PC-9 (cell line): ENCODE results near the gene BIRC5.

Experiments
- EZH2 ChIP-seq: fragments of 200-600 bp; sonication (generic); IDR thresholded peaks from 2 replicates; pipeline ENCODE4 v1.8.0; 2017; ENCODE audit warnings: antibody characterized with exemption, low read depth
- TF ChIP-seq, protein P1 (sequence below): fragments of 200-600 bp; sonication (generic); conservative IDR thresholded peaks from 2 replicates; pipeline ENCODE4 v1.6.1; 2017; ENCODE audit warnings: mixed run types, antibody characterized with exemption, mild to moderate bottlenecking, moderate library complexity

- TF ChIP-seq, protein P1, sequence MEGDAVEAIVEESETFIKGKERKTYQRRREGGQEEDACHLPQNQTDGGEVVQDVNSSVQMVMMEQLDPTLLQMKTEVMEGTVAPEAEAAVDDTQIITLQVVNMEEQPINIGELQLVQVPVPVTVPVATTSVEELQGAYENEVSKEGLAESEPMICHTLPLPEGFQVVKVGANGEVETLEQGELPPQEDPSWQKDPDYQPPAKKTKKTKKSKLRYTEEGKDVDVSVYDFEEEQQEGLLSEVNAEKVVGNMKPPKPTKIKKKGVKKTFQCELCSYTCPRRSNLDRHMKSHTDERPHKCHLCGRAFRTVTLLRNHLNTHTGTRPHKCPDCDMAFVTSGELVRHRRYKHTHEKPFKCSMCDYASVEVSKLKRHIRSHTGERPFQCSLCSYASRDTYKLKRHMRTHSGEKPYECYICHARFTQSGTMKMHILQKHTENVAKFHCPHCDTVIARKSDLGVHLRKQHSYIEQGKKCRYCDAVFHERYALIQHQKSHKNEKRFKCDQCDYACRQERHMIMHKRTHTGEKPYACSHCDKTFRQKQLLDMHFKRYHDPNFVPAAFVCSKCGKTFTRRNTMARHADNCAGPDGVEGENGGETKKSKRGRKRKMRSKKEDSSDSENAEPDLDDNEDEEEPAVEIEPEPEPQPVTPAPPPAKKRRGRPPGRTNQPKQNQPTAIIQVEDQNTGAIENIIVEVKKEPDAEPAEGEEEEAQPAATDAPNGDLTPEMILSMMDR: no peak
- TF ChIP-seq EZH2: no peak
Measured at GRCh38 chr17:78257810-78258322, 43.8 kb downstream of the BIRC5 start.
